ACC112 (cell line): ENCODE results near the gene CYP4F11.
"Not testable (repeated sequence)": the region's sequence is repeated elsewhere in the genome, so short reads cannot be mapped to it uniquely, and the experiment has no call there.

Experiments used
- H2AFZ ChIP-seq: fragments of 200-600 bp; sonication (generic); one replicate; pipeline ENCODE4 v1.6.0; 2017; ENCODE audit warnings: antibody characterized with exemption, low read length; ENCODE audit not compliant: unreplicated experiment
- H3K27ac ChIP-seq: fragments of 200-600 bp; sonication (generic); 2 replicates; pipeline ENCODE4 v1.5.1; 2014; ENCODE audit warnings: low read depth, mild to moderate bottlenecking, antibody characterized with exemption, low read length, moderate library complexity
- H3K27me3 ChIP-seq: fragments of 200-600 bp; sonication (generic); 2 replicates; pipeline ENCODE4 v1.6.1; 2014; ENCODE audit warnings: mild to moderate bottlenecking, antibody characterized with exemption, low read length, moderate library complexity, mixed read lengths; ENCODE audit not compliant: insufficient read depth
- H3K36me3 ChIP-seq: fragments of 200-600 bp; sonication (generic); 2 replicates; pipeline ENCODE4 v1.6.1; 2016; ENCODE audit warnings: mild to moderate bottlenecking, antibody characterized with exemption, low read length, moderate library complexity, mixed read lengths; ENCODE audit not compliant: insufficient read depth
- H3K4me1 ChIP-seq: fragments of 200-600 bp; sonication (generic); one replicate; pipeline ENCODE4 v1.6.1; 2016; ENCODE audit warnings: low read length, mixed read lengths; ENCODE audit not compliant: insufficient read depth, unreplicated experiment, control insufficient read depth
- H3K4me3 ChIP-seq: fragments of 200-600 bp; sonication (generic); 2 replicates; pipeline ENCODE4 v1.5.1; 2014; ENCODE audit warnings: mild to moderate bottlenecking, low read depth, low read length
- H3K79me2 ChIP-seq: fragments of 200-600 bp; sonication (generic); one replicate; pipeline ENCODE4 v1.6.0; 2016; ENCODE audit warnings: low read length; ENCODE audit not compliant: control insufficient read depth, unreplicated experiment, insufficient read depth

Gene CYP4F11

DNA sequence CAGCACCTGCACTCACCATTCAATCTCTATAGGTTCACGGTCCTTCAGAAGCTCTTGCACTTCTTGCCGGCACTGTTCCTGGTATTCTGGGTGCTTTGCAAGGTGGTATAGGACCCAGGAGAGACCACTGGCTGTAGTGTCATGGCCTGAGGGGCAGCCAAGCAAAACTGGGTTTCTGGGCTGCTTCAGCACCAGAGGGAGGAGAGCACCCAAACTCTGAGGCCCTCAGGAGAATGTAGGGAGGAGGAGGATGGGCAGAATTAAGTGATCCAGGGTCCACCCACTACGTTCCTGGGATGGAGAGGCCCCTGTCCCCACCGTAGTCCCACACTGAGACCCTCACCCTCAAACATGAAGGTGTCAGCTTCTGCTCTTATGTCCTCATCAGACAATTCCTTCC, 12.3 kb downstream of the CYP4F11 start:
- H3K27me3 ChIP-seq: no peaks in the 10 kb centered on the region
- H3K36me3 ChIP-seq: no peaks in the 10 kb centered on the region
- no peak overlapping the region for H3K4me3 ChIP-seq
- H2AFZ ChIP-seq: no peak overlapping the region
- H3K79me2 ChIP-seq: no peaks in the 10 kb centered on the region
- no peaks in the 10 kb centered on the region for H3K4me1 ChIP-seq
- no peak overlapping the region for H3K27ac ChIP-seq

DNA sequence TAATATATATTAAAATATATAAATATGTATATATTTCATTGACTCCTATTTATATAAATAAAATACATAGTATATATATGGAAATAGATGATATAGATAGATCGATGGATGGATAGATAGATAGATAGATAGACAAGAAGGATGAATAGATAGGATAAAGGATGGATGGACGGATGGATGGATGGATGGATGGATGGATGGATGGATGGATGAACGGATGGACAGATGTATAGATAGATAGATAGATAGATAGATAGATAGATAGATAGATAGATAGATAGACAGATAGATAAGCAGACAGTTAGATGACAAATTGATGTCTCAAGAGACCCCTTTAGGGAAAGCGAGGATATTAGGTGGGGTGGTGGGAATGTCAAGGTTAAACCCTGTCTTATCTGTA, 15.1 kb downstream of the CYP4F11 start:
- no peaks in the 10 kb centered on the region for H3K79me2 ChIP-seq
- H3K4me1 ChIP-seq: no peaks in the 10 kb centered on the region
- no peaks in the 10 kb centered on the region for H3K36me3 ChIP-seq
- no peaks in the 10 kb centered on the region for H3K27me3 ChIP-seq
- no peak overlapping the region for H2AFZ ChIP-seq
- no peak overlapping the region for H3K4me3 ChIP-seq
- H3K27ac ChIP-seq: no peak overlapping the region

DNA sequence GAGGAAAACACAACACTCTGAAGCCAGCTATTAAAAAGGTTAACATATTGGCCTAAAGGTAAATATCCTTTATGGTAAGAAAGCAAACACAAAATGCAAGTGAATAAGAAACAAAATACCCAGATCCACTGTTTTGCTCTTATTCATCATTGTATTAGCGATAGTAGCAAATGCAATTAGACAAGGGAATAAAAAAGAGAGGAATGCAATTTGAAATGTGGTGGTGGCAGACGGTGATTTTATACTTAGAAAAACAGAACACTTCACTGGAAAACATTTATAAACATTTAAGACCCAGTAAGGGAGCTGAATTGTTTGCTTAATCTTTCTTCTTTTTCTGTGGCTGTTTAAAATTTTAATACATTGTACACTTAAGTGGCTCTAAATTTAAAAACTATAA, 19.2 kb downstream of the CYP4F11 start:
- H3K27me3 ChIP-seq: peaks cover 13% of the 10 kb centered on the region
- no peaks in the 10 kb centered on the region for H3K4me1 ChIP-seq
- H2AFZ ChIP-seq: no peak overlapping the region
- no peaks in the 10 kb centered on the region for H3K36me3 ChIP-seq
- no peaks in the 10 kb centered on the region for H3K79me2 ChIP-seq
- H3K27ac ChIP-seq: no peak overlapping the region
- H3K4me3 ChIP-seq: no peak overlapping the region

DNA sequence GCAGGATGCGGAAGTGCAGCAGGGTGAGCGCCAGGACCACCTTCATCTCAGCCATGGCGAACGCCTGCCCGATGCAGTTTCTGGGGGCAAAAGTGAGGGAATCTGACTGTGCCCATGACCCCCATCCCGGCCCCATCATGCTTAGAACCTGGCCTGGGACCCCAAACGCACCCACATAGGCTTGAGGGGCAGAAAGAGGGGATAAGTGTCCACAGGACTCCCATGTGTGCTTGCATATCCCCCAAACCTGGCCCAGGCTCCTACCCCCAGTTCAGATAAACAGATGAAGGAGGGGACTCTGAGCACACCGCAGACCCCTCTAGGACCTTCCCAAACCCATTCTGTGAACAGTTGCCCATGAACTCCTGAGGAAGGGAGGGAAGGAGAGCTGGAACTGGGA, 20.5 kb downstream of the CYP4F11 start:
- H3K4me3 ChIP-seq: no peak overlapping the region
- H3K79me2 ChIP-seq: no peaks in the 10 kb centered on the region
- no peak overlapping the region for H3K27ac ChIP-seq
- H3K36me3 ChIP-seq: no peaks in the 10 kb centered on the region
- peaks cover 13% of the 10 kb centered on the region for H3K27me3 ChIP-seq
- no peak overlapping the region for H2AFZ ChIP-seq
- H3K4me1 ChIP-seq: no peaks in the 10 kb centered on the region

DNA sequence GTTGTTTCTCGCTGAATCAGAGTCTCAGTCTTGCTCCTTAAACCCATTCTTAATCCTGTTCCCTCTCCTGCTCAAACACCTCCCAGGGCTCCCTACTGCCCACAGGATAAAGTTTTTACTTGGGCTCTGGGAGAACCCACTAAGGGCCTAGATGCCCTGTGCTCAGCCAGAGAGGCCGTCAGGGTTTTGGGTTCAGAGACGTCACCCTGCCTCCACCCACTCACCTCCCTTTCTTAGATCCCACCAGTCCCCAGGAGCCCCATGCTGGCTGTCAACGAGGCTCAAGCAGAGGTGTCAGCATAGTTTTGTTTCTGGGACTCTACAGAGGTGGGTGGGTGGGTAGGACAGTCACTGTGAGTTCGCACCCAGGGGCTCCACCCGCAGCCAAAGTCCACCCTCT, 20.9 kb downstream of the CYP4F11 start:
- no peak overlapping the region for H3K27ac ChIP-seq
- H3K79me2 ChIP-seq: no peaks in the 10 kb centered on the region
- no peaks in the 10 kb centered on the region for H3K4me1 ChIP-seq
- H3K4me3 ChIP-seq: no peak overlapping the region
- peaks cover 13% of the 10 kb centered on the region for H3K27me3 ChIP-seq
- H3K36me3 ChIP-seq: no peaks in the 10 kb centered on the region
- H2AFZ ChIP-seq: no peak overlapping the region

DNA sequence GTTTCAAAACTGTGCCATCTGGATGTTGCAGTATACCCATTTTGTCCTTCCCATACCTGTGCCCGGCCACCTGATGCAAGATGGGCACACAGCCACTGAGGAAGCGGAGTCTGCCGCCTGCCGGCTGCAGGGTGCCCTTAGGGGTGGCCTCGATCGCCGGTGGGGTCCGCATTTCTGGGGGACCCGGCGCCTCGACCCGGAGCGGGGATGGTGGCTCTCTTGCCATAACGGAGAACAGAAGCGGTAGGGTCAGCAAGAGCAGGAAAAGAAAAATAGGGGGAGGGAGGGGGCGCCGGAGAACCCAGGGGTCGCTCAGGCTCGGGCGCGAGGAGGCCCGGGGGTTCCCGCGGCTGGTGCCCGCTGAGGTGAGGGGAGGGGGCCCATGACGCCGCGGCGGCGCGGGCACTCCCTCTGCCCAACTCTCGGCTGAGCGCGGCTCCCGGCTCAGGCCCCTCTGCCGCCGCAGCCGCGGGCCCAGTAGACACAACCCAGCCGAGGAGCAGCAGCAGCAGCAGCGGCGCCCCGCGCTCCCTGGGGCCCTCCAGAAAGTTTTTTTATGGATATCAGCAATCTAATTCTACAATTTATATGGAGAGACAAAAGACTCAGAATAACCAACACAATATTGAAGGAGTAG, 22.6 kb downstream of the CYP4F11 start:
- Histone ChIP-seq H3K4me1 (no peaks in the 10 kb centered on the region), H3K27me3 (peaks cover 13% of the 10 kb centered on the region), H3K4me3 (no peak overlapping the region), H2AFZ (no peak overlapping the region), H3K79me2 (no peaks in the 10 kb centered on the region), H3K36me3 (no peaks in the 10 kb centered on the region), H3K27ac (no peak overlapping the region)

DNA sequence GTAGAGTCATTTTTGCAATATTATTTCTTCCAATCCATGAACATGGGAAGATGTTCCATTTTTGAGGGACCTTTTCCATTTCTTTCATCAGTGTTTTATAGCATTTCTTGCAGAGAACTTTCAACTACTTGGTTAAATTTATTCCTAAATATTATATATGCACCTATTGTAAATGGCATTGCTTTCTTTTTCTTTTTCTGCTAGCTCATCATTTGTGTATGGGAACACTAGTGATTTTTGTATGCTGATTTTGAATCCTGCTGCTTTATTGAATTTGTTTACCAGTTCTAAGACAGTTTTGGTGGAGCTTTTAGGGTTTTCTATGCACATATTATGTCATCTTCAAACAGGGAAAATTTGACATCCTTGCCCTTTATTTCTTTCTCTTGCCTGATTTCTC, 29.3 kb downstream of the CYP4F11 start:
- Histone ChIP-seq H3K4me1 (no peaks in the 10 kb centered on the region), H3K27ac (no peak overlapping the region), H3K27me3 (peaks cover 8% of the 10 kb centered on the region; the same call in 1 of the 2 replicates), H3K79me2 (no peaks in the 10 kb centered on the region), H3K36me3 (no peaks in the 10 kb centered on the region), H2AFZ (no peak overlapping the region), H3K4me3 (no peak overlapping the region)

DNA sequence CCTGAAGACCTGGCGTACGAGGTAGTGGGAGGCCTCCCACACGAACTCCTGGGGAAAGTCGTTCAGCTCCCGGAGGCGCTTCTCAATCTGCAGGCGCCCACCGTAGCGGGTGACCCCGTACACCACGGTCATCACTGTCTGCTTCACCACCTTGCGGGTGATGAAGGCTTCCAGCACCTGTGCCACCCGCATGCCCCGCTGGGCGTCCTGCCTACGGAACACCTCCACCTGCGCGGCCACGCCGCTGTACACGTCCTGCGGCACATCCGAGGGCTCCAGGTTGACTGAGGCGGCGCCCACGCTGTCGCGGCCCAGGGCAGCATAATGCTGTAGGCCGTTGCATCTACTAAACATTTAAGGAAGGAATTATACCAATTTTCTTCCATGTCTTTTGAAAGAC, 31.4 kb downstream of the CYP4F11 start:
- H3K79me2 ChIP-seq, H3K4me3 ChIP-seq, H3K4me1 ChIP-seq, H3K27ac ChIP-seq, H3K36me3 ChIP-seq, H3K27me3 ChIP-seq, H2AFZ ChIP-seq: not testable (repeated sequence)

DNA sequence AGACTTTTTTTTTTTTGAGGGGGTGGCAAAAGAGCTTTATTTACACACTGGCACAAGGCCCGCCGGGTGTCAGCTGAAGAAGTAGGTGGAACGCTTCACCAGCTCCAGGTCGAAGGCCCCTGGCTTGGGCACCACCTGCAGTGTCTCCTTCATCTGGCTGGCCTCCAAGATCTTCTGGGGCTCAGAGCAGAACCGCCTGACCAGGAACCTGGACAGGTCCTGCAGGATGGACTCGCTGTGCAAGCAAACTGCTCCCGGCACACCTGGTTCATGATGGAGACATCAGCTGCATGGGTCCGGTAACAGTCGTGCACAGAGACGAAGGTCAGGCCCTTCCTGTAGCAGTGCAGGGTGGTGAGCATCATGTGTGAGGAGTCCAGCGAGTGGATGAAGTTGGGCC, 32.1 kb downstream of the CYP4F11 start:
- Histone ChIP-seq H3K27me3 (peaks cover 8% of the 10 kb centered on the region; the same call in 1 of the 2 replicates), H3K36me3 (no peaks in the 10 kb centered on the region), H3K27ac (no peak overlapping the region), H2AFZ (no peak overlapping the region), H3K4me1 (no peaks in the 10 kb centered on the region), H3K4me3 (no peak overlapping the region), H3K79me2 (no peaks in the 10 kb centered on the region)

DNA sequence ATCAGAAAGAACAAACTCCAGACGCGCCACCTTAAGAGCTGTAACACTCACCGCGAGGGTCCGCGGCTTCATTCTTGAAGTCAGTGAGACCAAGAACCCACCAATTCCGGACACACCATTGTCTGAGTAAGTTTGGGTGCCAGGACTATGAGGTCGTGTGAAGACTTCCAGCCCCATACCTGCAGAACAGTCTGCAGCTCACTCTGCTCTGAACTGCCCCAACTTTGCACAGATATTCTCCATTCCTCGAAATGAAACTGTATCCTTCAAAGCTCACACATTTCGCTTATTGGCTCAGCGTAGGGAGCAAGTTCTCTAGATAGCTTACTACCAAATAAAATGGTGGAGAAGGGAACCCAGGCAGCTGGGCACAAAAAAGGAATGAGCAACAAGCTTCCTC, 33.8 kb downstream of the CYP4F11 start:
- no peaks in the 10 kb centered on the region for H3K4me1 ChIP-seq

DNA sequence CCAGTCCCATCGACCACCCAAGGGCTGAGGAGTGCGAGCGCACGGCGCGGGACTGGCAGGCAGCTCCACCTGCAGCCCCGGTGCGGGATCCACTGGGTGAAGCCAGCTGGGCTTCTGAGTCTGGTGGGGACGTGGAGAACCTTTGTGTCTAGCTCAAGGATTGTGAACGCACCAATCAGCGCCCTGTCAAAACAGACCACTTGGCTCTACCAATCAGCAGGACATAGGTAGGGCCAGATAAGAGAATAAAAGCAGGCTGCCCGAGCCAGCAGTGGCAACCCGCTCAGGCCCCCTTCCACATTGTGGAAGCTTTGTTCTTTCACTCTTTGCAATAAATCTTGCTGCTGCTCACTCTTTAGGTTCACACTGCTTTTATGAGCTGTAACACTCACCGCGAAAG, 34.3 kb downstream of the CYP4F11 start:
- H2AFZ ChIP-seq, H3K4me3 ChIP-seq, H3K79me2 ChIP-seq, H3K27ac ChIP-seq, H3K27me3 ChIP-seq, H3K36me3 ChIP-seq, H3K4me1 ChIP-seq: not testable (repeated sequence)

More for the DNA sequence above, 33.8 kb downstream of the CYP4F11 start:
- Histone ChIP-seq H2AFZ (no peak overlapping the region), H3K4me3 (no peak overlapping the region), H3K27me3 (peaks cover 8% of the 10 kb centered on the region; the same call in 1 of the 2 replicates), H3K79me2 (no peaks in the 10 kb centered on the region), H3K27ac (no peak overlapping the region), H3K36me3 (no peaks in the 10 kb centered on the region)
